K562 (cell line): ENCODE results near the gene ADD1. TPM values are rescaled to one million over a fixed set of nuclear protein-coding genes. Genes with fewer than 3 reads are reported as not detected.

Experiments used
- ATF6 ChIP-seq: sonication (generic); formaldehyde crosslinking; IDR thresholded peaks from 2 replicates; pipeline ENCODE4 v1.4.0; 2020; ENCODE audit warnings: mild to moderate bottlenecking, missing genetic modification reagents
- CLOCK ChIP-seq: fragments of 250-450 bp; sonication (Bioruptor Pico); IDR thresholded peaks from 2 replicates; pipeline ENCODE4 v1.4.0; 2020; ENCODE audit warnings: mild to moderate bottlenecking, moderate library complexity, borderline replicate concordance
- DNMT1 ChIP-seq: fragments of 450-650 bp; IDR thresholded peaks from 2 replicates; pipeline ENCODE4 v1.6.1; 2016; ENCODE audit warnings: antibody characterized with exemption, mild to moderate bottlenecking
- ETV1 ChIP-seq: fragments of 450-650 bp; conservative IDR thresholded peaks from 2 replicates; pipeline ENCODE4 v1.6.1; 2016; ENCODE audit warnings: missing genetic modification characterization, control low read depth, low read depth, missing compliant biosample characterization
- FOXJ3 ChIP-seq: sonication (generic); formaldehyde crosslinking; IDR thresholded peaks from 2 replicates; pipeline ENCODE4 v1.4.0; 2020; ENCODE audit warnings: mild to moderate bottlenecking, missing genetic modification reagents
- FOXP1 ChIP-seq: sonication (generic); formaldehyde crosslinking; IDR thresholded peaks from 2 replicates; pipeline ENCODE4 v1.8.0; 2022; ENCODE audit warnings: mild to moderate bottlenecking, missing genetic modification reagents
- L3MBTL2 ChIP-seq: fragments of 450-650 bp; IDR thresholded peaks from 2 replicates; pipeline ENCODE4 v1.6.1; 2016; ENCODE audit warnings: mild to moderate bottlenecking, moderate library complexity
- LEF1 ChIP-seq: fragments of 450-650 bp; IDR thresholded peaks from 2 replicates; pipeline ENCODE4 v1.6.1; 2016; ENCODE audit warnings: mild to moderate bottlenecking
- MCM3 ChIP-seq: fragments of 450-650 bp; IDR thresholded peaks from 2 replicates; pipeline ENCODE4 v1.6.1; 2016
- NR0B1 ChIP-seq: fragments of 450-650 bp; IDR thresholded peaks from one replicate; pipeline ENCODE4 v1.6.1; 2018; ENCODE audit warnings: mild to moderate bottlenecking, moderate library complexity; ENCODE audit not compliant: partially characterized antibody
- PHB2 ChIP-seq: fragments of 450-650 bp; IDR thresholded peaks from 2 replicates; pipeline ENCODE4 v1.6.1; 2017; ENCODE audit warnings: low read depth
- SIN3A ChIP-seq, 2 experiments: fragments of 150-350 bp in 1 of 2; IDR thresholded peaks; 2 replicates each; pipeline ENCODE4 v1.6.1; 2011 to 2016; ENCODE audit warnings: borderline replicate concordance in 2 of 2, low read depth in 2 of 2, low read length in 2 of 2, mild to moderate bottlenecking in 2 of 2, moderate library complexity in 2 of 2; ENCODE audit not compliant: control insufficient read depth in 1 of 2
- SMAD4 ChIP-seq: fragments of 250-450 bp; sonication (Bioruptor Pico); conservative IDR thresholded peaks from 2 replicates; pipeline ENCODE4 v1.8.0; 2021; ENCODE audit warnings: inconsistent platforms, mild to moderate bottlenecking, moderate library complexity
- SNRNP70 ChIP-seq: fragments of 200-400 bp; formaldehyde crosslinking; optimal IDR thresholded peaks from 2 replicates; pipeline ENCODE3; 2017; ENCODE audit warnings: low read depth, low read length
- SRF ChIP-seq, 2 experiments: fragments of 250-450, 450-650 bp in 1 of 2; sonication (Bioruptor Pico) in 1 of 2; sonication (generic) in 1 of 2; formaldehyde crosslinking; IDR thresholded peaks; 2 replicates each; pipeline versions ENCODE4 v1.5.0 to v1.5.1; 2020 to 2022; ENCODE audit warnings: mild to moderate bottlenecking in 1 of 2, missing genetic modification reagents in 1 of 2
- TARDBP ChIP-seq: fragments of 450-650 bp; IDR thresholded peaks from 2 replicates; pipeline ENCODE4 v1.6.1; 2016
- THAP12 ChIP-seq: fragments of 250-450 bp; sonication (Bioruptor Pico); IDR thresholded peaks from 2 replicates; pipeline ENCODE4 v1.9.0; 2021; ENCODE audit warnings: mild to moderate bottlenecking, inconsistent platforms
- ZKSCAN1 ChIP-seq: fragments of 150-350 bp; IDR thresholded peaks from 2 replicates; pipeline ENCODE4 v1.6.1; 2016; ENCODE audit warnings: low read depth, low read length
- ZNF436 ChIP-seq: fragments of 250-450, 450-650 bp; sonication (Bioruptor Pico); formaldehyde crosslinking; IDR thresholded peaks from 2 replicates; pipeline ENCODE4 v1.7.0; 2020; ENCODE audit warnings: mild to moderate bottlenecking
- ZNF586 ChIP-seq: fragments of 450-650 bp; formaldehyde crosslinking; conservative IDR thresholded peaks from 2 replicates; pipeline ENCODE4 v1.4.0; 2020; ENCODE audit warnings: mild to moderate bottlenecking, moderate library complexity
- polyA plus RNA-seq, 8 experiments: library from polyadenylated mRNA; depleted of rRNA in 4 of 8; stranded (reverse) in 5 of 8; unstranded in 3 of 8; fragments of >200 nt; fragmentation: Nextera tagmentation in 2 of 8; fragmentation: Illumina TruSeq in 1 of 8; extraction: Ambion mirVana in 2 of 8; extraction: Trizol in 1 of 8; gene quantifications; 2 replicates each; pipeline versions ENCODE4 v1.2.1 to v1.2.3, GENCODE V29; 2011 to 2014; ENCODE audit warnings: inconsistent platforms in 1 of 8, missing spikeins in 1 of 8
- total RNA-seq, 7 experiments: library from RNA; depleted of rRNA in 6 of 7; stranded (reverse); fragments of >200 nt in 6 of 7; fragmentation: Illumina TruSeq in 2 of 7; extraction: Trizol in 2 of 7; gene quantifications; 2 replicates each; pipeline versions ENCODE4 v1.2.1 to v1.2.3, GENCODE V29; 2011 to 2021; ENCODE audit warnings: low replicate concordance in 1 of 7

ADD1 gene
- total and polyA plus RNA-seq, 9 of the 15 experiments (the other 6 are each of a cell fraction or from before 2014, with no cell fraction given): 17.5 to 153 (median 74.0) TPM

- no peak for TF ChIP-seq ATF6 (CRISPR knock-in tag)
- TF ChIP-seq FOXJ3 (CRISPR knock-in tag): no peak
- TF ChIP-seq ZKSCAN1: no peak
- no peak for TF ChIP-seq SNRNP70
- TF ChIP-seq SRF (CRISPR knock-in tag; IDR thresholded peaks at IDR 0.05): no peak
- no peak for TF ChIP-seq LEF1
- no peak for TF ChIP-seq NR0B1
- no peak for TF ChIP-seq PHB2
- peak; percentile 24 to 78; a peak in 2 of 4 replicates for TF ChIP-seq SIN3A (IDR thresholded peaks at IDR 0.05; ENCODE audit: borderline replicate concordance in 2 of 2, control insufficient read depth in 1 of 2, low read depth in 2 of 2, low read length in 2 of 2)
- no peak; the same call in 1 of the 2 replicates for TF ChIP-seq SMAD4 (CRISPR knock-in tag)
- TF ChIP-seq FOXP1 (CRISPR knock-in tag): no peak
- TF ChIP-seq TARDBP: peak; percentile 30; the same call in 1 of the 2 replicates
- no peak for TF ChIP-seq MCM3
- peak; percentile 83; the same call in 1 of the 2 replicates for TF ChIP-seq THAP12 (CRISPR knock-in tag)
- TF ChIP-seq ZNF586 (CRISPR knock-in tag): no peak
- TF ChIP-seq DNMT1: no peak
- peak; percentile 67 for TF ChIP-seq ETV1 (tag)
- TF ChIP-seq CLOCK (CRISPR knock-in tag): no peak
- peak; percentile 38; the same call in 1 of the 2 replicates for TF ChIP-seq L3MBTL2
- no peak for TF ChIP-seq ZNF436
These were observed 91.4 kb downstream of the ADD1 start (continued) for GRCh38 chr4:2934813-2935761.
